ENCODE measurements around the gene ZNF775.
A peak's percentile ranks its signal among the peaks of the same experiment; 100 is the strongest.

ZNF775 gene

GRCh38 chr7:150401861-150402631 lies 22.9 kb downstream of the ZNF775 start:
- DNase-seq (ENCODE audit: extremely low read depth, insufficient read length): no peak

GRCh38 chr7:150402671-150403321 lies 23.7 kb downstream of the ZNF775 start:
- TF ChIP-seq CTCF (IDR thresholded peaks at IDR 0.05; ENCODE audit: insufficient read depth, low read length, poor library complexity, severe bottlenecking): no peak
- no peak overlapping the region for H3K4me3 ChIP-seq (replicated peaks; ENCODE audit: low read depth, low read length)
- no peak for DNase-seq (ENCODE audit: extremely low read depth, insufficient read length)
- peaks cover 4% of the 10 kb centered on the region for H3K36me3 ChIP-seq (ENCODE audit: control insufficient read depth, insufficient read depth, low read length)
- H3K27me3 ChIP-seq (replicated peaks; ENCODE audit: control insufficient read depth, insufficient read depth, low read length): no peaks in the 10 kb centered on the region

More at GRCh38 chr7:150401861-150402631, 22.9 kb downstream of the ZNF775 start:
- Histone ChIP-seq H3K27me3 (replicated peaks; ENCODE audit: control insufficient read depth, insufficient read depth, low read length) (no peaks in the 10 kb centered on the region), H3K4me3 (replicated peaks; ENCODE audit: low read depth, low read length) (no peak overlapping the region), H3K36me3 (ENCODE audit: control insufficient read depth, insufficient read depth, low read length) (peaks cover 4% of the 10 kb centered on the region)
- TF ChIP-seq CTCF (IDR thresholded peaks at IDR 0.05; ENCODE audit: insufficient read depth, low read length, poor library complexity, severe bottlenecking): no peak

GRCh38 chr7:150403376-150404171 lies 24.4 kb downstream of the ZNF775 start:
- DNase-seq (ENCODE audit: extremely low read depth, insufficient read length): no peak
- Histone ChIP-seq H3K4me3 (replicated peaks; ENCODE audit: low read depth, low read length) (no peak overlapping the region), H3K27me3 (replicated peaks; ENCODE audit: control insufficient read depth, insufficient read depth, low read length) (no peaks in the 10 kb centered on the region), H3K36me3 (ENCODE audit: control insufficient read depth, insufficient read depth, low read length) (peaks cover under 1% of the 10 kb centered on the region)
- no peak for TF ChIP-seq CTCF (IDR thresholded peaks at IDR 0.05; ENCODE audit: insufficient read depth, low read length, poor library complexity, severe bottlenecking)

- Histone ChIP-seq H3K36me3 (ENCODE audit: control insufficient read depth, insufficient read depth, low read length) (no peaks in the 10 kb centered on the region; the same call in none of the 2 replicates), H3K4me3 (replicated peaks; ENCODE audit: low read depth, low read length) (peak overlapping the region; percentile 74), H3K27me3 (replicated peaks; ENCODE audit: control insufficient read depth, insufficient read depth, low read length) (no peaks in the 10 kb centered on the region)
- TF ChIP-seq CTCF (IDR thresholded peaks at IDR 0.05; ENCODE audit: insufficient read depth, low read length, poor library complexity, severe bottlenecking): no peak
- no peak for DNase-seq (ENCODE audit: extremely low read depth, insufficient read length)
Measured at GRCh38 chr7:150404172-150404804, 25.2 kb downstream of the ZNF775 start.

GRCh38 chr7:150404805-150405583 lies 25.9 kb downstream of the ZNF775 start:
- TF ChIP-seq CTCF (IDR thresholded peaks at IDR 0.05; ENCODE audit: insufficient read depth, low read length, poor library complexity, severe bottlenecking): peak; percentile 25
- peak; percentile 94 for DNase-seq (ENCODE audit: extremely low read depth, insufficient read length)
- H3K4me3 ChIP-seq (replicated peaks; ENCODE audit: low read depth, low read length): peak overlapping the region; percentile 74
- no peaks in the 10 kb centered on the region; the same call in none of the 2 replicates for H3K36me3 ChIP-seq (ENCODE audit: control insufficient read depth, insufficient read depth, low read length)
- no peaks in the 10 kb centered on the region for H3K27me3 ChIP-seq (replicated peaks; ENCODE audit: control insufficient read depth, insufficient read depth, low read length)

All from GM06990 (cell line).